Naive thymus-derived CD8-positive, alpha-beta T cell (primary cell): ENCODE data around the gene DNAI4. TPM values are rescaled to one million over a fixed set of nuclear protein-coding genes. Genes with fewer than 3 reads are reported as not detected.
A peak's percentile ranks its signal among the peaks of the same experiment; 100 is the strongest.

Experiments
- ATAC-seq, 2 donors: fragments of 150-1000 bp; cut with Tn5 transposase in 1 of 2; sonication (Bioruptor Pico), chemical (Tn5 transposase) in 1 of 2; 1 replicate in 1 of 2; 2 replicates in 1 of 2; pipeline ENCODE4 v1.10.0; 2021; ENCODE audit warnings: mild to moderate bottlenecking in 2 of 2, moderate library complexity in 2 of 2
- POLR2A ChIA-PET: fragments of 350-600 bp; sonication (Branson Sonifier 250); formaldehyde crosslinking; loops from one replicate; lab custom pipeline; 2021; ENCODE audit warnings: antibody characterized with exemption; lab: Charles Lee
- DNase-seq, 10 donors: peaks; one replicate each; pipeline versions ENCODE4 v3.0.0 to v3.0.0-alpha.2; 2020 to 2022
- H3K27ac Mint-ChIP-seq, 10 donors: one replicate each; pipeline ENCODE4 v1.8.0; 2020 to 2022; ENCODE audit warnings: mild to moderate bottlenecking in 10 of 10, mixed read lengths in 10 of 10, moderate library complexity in 4 of 10, inconsistent platforms in 1 of 10
- H3K27me3 Mint-ChIP-seq, 5 donors: one replicate each; pipeline ENCODE4 v1.8.0; 2021 to 2022; ENCODE audit warnings: mixed read lengths in 5 of 5
- H3K36me3 Mint-ChIP-seq, 3 donors: one replicate each; pipeline ENCODE4 v1.8.0; 2020 to 2022; ENCODE audit warnings: mixed read lengths in 3 of 3, mild to moderate bottlenecking in 2 of 3, inconsistent platforms in 1 of 3
- H3K4me1 Mint-ChIP-seq, 4 donors: one replicate each; pipeline ENCODE4 v1.8.0; 2021 to 2022; ENCODE audit warnings: mixed read lengths in 4 of 4
- H3K4me3 Mint-ChIP-seq, 10 donors: one replicate each; pipeline ENCODE4 v1.8.0; 2020 to 2022; ENCODE audit warnings: mild to moderate bottlenecking in 10 of 10, mixed read lengths in 10 of 10, moderate library complexity in 6 of 10, inconsistent platforms in 1 of 10
- H3K9me3 Mint-ChIP-seq, 9 donors: one replicate each; pipeline ENCODE4 v1.8.0; 2020 to 2022; ENCODE audit warnings: mixed read lengths in 9 of 9, mild to moderate bottlenecking in 3 of 9, inconsistent platforms in 1 of 9, moderate library complexity in 1 of 9
- polyA plus RNA-seq, 3 donors: library from polyadenylated mRNA; unstranded; fragments of 300-500 nt; fragmentation: Illumina TruSeq; gene quantifications; one replicate each; pipeline ENCODE4 v1.2.3, GENCODE V29; 2021
- total RNA-seq, 8 experiments: library from RNA in 2 of 8; stranded (reverse) in 2 of 8; gene quantifications; one replicate each; pipeline ENCODE4 v1.2.3 and lab custom pipeline; 2021 to 2026

DNAI4 gene
- total and polyA plus RNA-seq, 5 experiments from 2014 or later = 0.69 to 10.0 (median 0.98) TPM

DNA sequence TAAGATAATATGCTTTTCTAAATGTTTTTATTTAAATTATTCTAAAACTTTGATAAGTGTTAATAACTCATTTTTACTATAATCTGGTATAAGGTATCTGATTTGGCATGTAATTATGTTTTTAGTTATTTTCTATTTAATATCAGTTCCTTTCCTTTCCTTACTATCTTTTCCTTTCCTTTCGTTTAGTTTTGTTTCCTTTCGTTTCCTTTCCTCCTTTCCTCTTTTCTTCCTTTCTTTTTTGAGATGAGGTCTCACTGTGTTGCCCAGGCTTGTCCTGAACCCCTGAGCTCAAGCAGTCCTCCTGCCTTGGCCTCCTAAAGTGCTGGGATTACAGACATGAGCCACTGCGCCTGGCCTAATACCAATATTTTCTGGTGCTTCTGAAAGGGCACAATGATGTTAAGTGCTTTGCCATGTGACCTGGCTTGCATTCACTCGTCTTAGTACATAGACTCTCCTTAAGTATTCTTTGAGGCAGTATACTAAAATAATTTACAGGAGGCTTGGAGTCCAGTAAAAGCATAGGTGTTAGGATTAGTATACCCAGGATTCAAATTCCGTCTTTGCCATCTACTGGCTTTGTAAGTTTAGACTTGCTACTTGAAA lies 18.8 kb upstream of the DNAI4 start:
- H3K4me3 Mint-ChIP-seq = peak overlapping the region in 3 of 10 donors; percentile 16 to 24 (median 23)
- H3K27ac Mint-ChIP-seq = peak overlapping the region in 9 of 10 donors; percentile 13 to 90 (median 68)
- H3K36me3 Mint-ChIP-seq = peaks cover 4 to 64% (median 9%) of the 10 kb centered on the region in 3 donors
- H3K4me1 Mint-ChIP-seq = peaks cover 29 to 77% (median 69%) of the 10 kb centered on the region in 4 donors
- no peaks in the 10 kb centered on the region for H3K9me3 Mint-ChIP-seq
- no peaks in the 10 kb centered on the region for H3K27me3 Mint-ChIP-seq
- POLR2A ChIA-PET = no interaction called here
- DNase-seq (no peak), ATAC-seq (no peak)

DNA sequence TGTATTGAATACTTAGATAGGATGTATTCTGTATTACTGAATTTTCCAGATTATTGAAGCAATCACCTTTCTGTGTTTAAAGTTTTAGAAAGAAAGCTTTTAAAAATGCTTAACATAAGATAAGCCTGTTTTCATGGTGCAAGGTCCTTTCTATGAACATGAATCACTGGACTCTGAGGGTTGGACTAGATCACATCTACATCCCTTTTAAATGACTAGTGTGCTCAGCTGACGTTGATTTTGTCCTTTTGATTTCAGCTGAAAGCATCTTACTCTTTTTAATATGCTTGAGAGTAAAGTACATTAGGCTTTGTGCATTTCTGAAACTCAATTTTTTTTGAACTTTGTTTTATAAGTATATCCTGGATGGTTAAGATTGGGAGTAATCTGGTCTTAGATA lies 16.3 kb upstream of the DNAI4 start:
- POLR2A ChIA-PET = no interaction called here
- no peaks in the 10 kb centered on the region for H3K27me3 Mint-ChIP-seq
- no peak for ATAC-seq
- peak overlapping the region in 3 of 10 donors; percentile 14 to 46 (median 15) for H3K4me3 Mint-ChIP-seq
- peaks cover 22 to 75% (median 69%) of the 10 kb centered on the region in 4 donors for H3K4me1 Mint-ChIP-seq
- no peak for DNase-seq
- H3K36me3 Mint-ChIP-seq = peaks cover 1 to 39% (median 4%) of the 10 kb centered on the region in 3 donors
- H3K9me3 Mint-ChIP-seq = no peaks in the 10 kb centered on the region
- H3K27ac Mint-ChIP-seq = peak overlapping the region in 6 of 10 donors; percentile 2 to 60 (median 48)

DNA sequence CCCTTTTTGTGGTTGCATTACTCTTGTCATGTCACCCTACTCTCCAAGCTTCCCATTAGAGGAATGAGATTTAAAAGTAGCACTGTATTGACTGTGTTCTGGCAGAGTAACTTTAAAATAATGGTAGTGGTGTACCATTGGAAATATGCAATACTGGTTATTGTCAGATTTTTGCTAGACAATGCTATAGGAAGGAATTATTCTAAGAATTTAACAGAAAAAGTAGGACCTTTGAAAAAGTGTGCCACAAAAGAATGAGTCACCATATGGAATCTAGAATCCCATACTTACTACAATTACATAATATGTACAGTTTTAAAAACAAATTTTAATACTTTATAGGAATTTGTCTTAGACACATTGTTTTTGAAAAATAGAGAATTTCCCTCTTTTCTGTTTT lies 14.0 kb upstream of the DNAI4 start:
- peaks cover 0 to 30% (median 2%) of the 10 kb centered on the region in 3 donors for H3K36me3 Mint-ChIP-seq
- peak overlapping the region in 5 of 10 donors; percentile 7 to 53 (median 50) for H3K4me3 Mint-ChIP-seq
- H3K4me1 Mint-ChIP-seq = peaks cover 18 to 91% (median 80%) of the 10 kb centered on the region in 4 donors
- DNase-seq = no peak
- POLR2A ChIA-PET = interaction anchor here (0.6 to 1.1 kb wide), 2 partner anchors 14 to 65 kb away, joined by 3 to 4 read pairs; partner anchors contain the start of genes DNAI4 and MIER1
- H3K27me3 Mint-ChIP-seq = no peaks in the 10 kb centered on the region
- no peak for ATAC-seq
- no peaks in the 10 kb centered on the region for H3K9me3 Mint-ChIP-seq
- H3K27ac Mint-ChIP-seq = peak overlapping the region in 4 of 10 donors; percentile 2 to 41 (median 40)

DNA sequence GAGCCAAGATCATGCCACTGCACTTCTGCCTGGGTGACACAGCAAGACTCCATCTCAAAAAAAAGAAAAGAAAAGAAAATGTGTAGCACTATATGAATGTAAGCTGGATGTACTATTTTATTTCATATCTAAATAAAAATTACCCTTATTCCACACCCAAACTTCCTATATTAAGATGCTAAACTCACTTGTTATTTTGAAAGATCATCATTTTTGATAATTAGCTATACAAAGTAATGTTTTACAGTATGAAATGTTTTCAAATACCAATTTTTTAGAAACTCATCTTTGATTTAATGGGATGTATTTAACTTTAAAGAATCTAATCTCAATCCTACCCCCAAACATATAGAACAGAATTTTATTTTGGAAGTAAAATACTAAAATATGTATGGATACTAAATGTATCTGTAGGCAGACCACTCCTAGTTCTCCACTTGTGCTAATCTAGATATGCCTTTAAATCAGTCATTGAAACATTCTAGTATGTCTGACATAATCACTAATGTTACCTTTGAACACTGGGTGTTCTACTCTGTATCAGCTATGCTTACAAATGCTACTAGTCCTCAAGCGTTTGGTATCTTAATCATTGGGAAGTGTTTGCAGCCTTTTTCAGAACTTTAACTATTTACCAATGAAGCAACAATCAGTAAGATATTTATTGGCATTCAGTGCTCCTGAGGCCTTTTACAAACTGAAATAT lies 13.0 kb upstream of the DNAI4 start:
- Mint-ChIP-seq H3K27me3 (no peaks in the 10 kb centered on the region), H3K4me1 (peaks cover 18 to 93% (median 83%) of the 10 kb centered on the region in 4 donors), H3K36me3 (peaks cover 0 to 26% (median 2%) of the 10 kb centered on the region in 3 donors), H3K9me3 (no peaks in the 10 kb centered on the region), H3K4me3 (peak overlapping the region in 9 of 10 donors; percentile 8 to 74 (median 53)), H3K27ac (peak overlapping the region in 6 of 10 donors; percentile 6 to 72 (median 43))
- ATAC-seq (no peak), DNase-seq (no peak)
- POLR2A ChIA-PET = interaction anchor here (1.1 kb wide), 1 partner anchor 13 kb away, joined by 3 read pairs; the partner anchor contains the start of genes DNAI4 and MIER1

DNA sequence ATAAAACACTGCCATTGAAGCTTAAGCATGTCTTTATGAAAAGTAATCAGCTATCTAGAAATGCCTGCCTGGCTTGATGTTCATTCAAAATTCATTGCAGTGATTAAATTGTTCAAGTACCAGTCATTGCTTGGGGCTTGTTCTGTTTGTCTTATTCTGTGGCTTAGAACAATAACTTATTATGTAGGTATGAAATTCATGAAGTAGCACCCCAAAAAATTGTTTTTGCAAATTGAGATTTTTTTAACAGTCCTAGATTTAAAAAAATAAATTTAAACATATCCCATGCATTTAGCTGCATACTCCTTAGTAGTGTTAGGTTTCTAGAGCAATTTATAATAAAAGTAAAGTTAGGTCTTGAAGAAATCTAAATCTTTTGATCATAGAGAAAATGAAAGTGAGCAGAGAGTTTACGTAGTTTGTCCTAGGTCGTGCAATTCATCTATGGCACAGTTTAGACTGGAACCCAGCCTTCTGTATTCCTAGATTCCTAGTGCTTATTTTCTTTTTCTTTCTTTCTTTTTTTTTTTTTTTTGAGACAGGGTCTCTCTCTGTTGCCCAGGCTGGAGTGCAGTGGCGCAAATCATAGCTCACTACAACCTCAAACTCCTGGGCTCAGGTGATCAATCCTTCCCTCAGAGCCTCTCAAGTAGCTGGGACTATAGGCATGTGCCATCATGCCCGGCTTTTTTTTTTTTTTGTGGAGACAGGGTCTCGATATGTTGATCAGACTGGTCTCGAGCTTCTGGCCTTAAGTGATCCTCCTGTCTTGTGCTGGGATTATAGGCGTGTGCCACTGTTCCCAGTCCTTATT lies 9.4 kb upstream of the DNAI4 start:
- Mint-ChIP-seq H3K9me3 (no peaks in the 10 kb centered on the region), H3K27me3 (no peaks in the 10 kb centered on the region), H3K4me1 (peaks cover 19 to 79% (median 72%) of the 10 kb centered on the region in 4 donors), H3K4me3 (peak overlapping the region; percentile 56 to 92 (median 84)), H3K27ac (peak overlapping the region; percentile 67 to 93 (median 84)), H3K36me3 (peaks cover 0 to 3% (median 0%) of the 10 kb centered on the region in 3 donors)
- POLR2A ChIA-PET = interaction anchor here (1.2 to 3.1 kb wide), 2 partner anchors 8 to 9 kb away, joined by 6 to 17 read pairs; partner anchors contain the start of genes DNAI4 and MIER1
- peak; percentile 9 to 11 for ATAC-seq
- peak in 3 of 10 donors; percentile 31 to 35 (median 35) for DNase-seq

DNA sequence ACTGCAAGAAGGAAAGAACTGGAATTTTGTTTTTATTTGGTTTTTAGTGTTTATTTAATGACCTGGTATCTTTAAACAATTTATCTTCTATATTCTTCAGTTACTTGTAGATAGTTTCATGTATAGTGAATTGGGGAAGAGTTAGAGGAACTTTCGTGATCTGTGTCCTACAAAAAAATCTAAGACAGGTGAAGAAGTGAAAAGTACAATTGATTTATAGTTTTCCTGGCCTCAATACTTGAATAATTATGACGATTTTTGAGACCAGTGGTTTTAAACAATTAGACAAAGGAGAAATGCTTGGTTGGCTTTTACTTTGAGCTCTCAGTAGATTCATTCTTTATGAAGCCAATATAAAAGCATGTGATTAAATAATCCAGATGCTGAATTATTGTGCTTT lies 7.6 kb upstream of the DNAI4 start:
- H3K36me3 Mint-ChIP-seq = peaks cover 0 to 3% (median 0%) of the 10 kb centered on the region in 3 donors
- DNase-seq (no peak), ATAC-seq (no peak)
- POLR2A ChIA-PET = interaction anchor here (0.6 kb wide), 1 partner anchor 496 kb away, joined by 4 read pairs; no protein-coding TSS in a partner anchor
- H3K9me3 Mint-ChIP-seq = no peaks in the 10 kb centered on the region
- H3K4me3 Mint-ChIP-seq = peak overlapping the region; percentile 31 to 92 (median 74)
- H3K27ac Mint-ChIP-seq = peak overlapping the region; percentile 55 to 95 (median 80)
- H3K27me3 Mint-ChIP-seq = no peaks in the 10 kb centered on the region
- H3K4me1 Mint-ChIP-seq = peaks cover 18 to 72% (median 62%) of the 10 kb centered on the region in 4 donors

DNA sequence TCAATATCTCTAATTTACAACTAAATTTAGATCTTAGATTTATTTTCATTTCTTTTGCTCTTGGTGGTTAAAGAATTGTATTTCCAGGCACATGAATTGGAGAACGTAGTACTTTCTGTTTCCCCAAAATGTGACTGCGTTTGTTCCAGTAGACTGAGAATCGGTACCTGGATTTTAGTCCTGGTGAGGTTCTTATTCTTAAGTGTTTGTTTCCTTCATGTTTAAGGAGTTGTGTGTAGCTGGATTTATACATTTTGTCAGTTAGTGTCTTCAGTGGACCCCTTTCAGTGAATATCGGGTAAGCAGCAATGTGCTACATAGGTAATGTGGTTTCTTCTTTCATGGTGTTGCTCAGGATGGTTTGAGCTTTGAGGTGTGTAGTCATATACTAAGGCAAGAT lies 6.9 kb upstream of the DNAI4 start:
- Mint-ChIP-seq H3K4me1 (peaks cover 16 to 71% (median 60%) of the 10 kb centered on the region in 4 donors), H3K36me3 (peaks cover 0 to 3% (median 0%) of the 10 kb centered on the region in 3 donors), H3K9me3 (no peaks in the 10 kb centered on the region), H3K27me3 (no peaks in the 10 kb centered on the region), H3K27ac (peak overlapping the region; percentile 84 to 98 (median 92)), H3K4me3 (peak overlapping the region; percentile 84 to 97 (median 92))
- ATAC-seq = peak; percentile 20 to 21
- POLR2A ChIA-PET = interaction anchor here (0.6 kb wide), 1 partner anchor 497 kb away, joined by 4 read pairs; no protein-coding TSS in a partner anchor
- peak in 3 of 10 donors; percentile 29 to 37 (median 36) for DNase-seq

DNA sequence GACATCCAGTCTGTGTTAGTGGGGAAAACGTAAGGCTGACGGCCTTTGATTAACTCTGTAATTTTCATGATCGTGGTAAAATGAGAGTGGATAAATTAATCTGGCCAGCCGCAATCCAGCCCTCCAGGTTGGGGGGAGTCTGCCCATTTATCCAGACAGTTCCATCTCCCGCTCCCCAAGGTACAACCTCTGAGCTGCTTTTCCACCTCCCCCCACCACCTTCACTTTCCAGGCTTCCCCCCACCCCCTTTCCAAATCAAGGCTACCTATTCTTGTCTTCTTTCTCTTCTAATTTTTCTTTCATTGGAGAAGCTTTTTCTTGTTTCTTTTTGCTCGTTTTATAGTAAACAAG lies 6.1 kb upstream of the DNAI4 start:
- peak overlapping the region; percentile 84 to 97 (median 92) for H3K4me3 Mint-ChIP-seq
- peak overlapping the region; percentile 84 to 98 (median 92) for H3K27ac Mint-ChIP-seq

DNA sequence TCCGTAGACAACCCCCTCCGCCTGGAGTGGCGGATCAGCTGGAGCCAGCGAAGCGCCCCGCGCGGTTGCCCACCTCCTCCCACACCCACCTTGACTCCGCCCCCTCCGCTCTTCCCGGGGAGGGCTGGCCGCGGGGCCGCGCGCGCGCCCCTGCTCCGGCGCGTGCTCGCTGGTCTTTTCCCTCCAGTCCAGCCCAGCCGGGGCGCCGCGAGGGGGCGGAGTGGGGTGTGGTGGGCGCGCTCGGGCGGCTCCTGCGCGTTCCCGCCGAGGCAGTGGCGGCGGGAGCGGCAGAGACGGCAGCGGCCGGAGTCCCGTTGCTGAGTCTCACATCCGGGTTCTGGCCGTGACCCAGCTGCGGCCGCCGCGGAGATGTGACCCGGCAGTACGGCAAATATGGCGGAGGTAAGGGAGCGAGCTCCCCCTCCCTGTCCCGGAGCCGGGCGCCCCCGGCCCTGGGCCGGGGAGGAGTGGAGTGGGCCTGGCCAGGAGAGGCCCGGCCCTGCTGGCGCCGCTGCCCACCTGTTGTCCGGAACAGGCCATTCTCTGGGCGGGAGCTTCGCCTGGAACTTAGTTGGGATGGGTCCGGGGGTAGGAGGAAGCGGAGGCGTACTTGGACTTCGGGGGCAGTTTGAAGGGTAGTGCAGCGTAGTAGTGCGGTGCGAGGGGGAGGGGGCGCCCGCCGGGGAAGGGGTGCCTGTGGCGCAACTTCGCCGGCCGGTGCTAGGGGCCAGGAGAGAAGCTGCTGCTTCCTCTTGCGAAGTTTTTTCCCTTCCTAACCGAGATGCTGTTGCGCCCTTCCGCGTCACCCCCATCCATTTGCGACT lies 5.6 kb upstream of the DNAI4 start:
- H3K4me3 Mint-ChIP-seq = peak overlapping the region; percentile 84 to 97 (median 92)
- no peaks in the 10 kb centered on the region for H3K9me3 Mint-ChIP-seq
- peaks cover 14 to 72% (median 60%) of the 10 kb centered on the region in 4 donors for H3K4me1 Mint-ChIP-seq
- ATAC-seq (peak; percentile 64 to 70), DNase-seq (peak; percentile 89 to 97 (median 94))
- peak overlapping the region; percentile 84 to 98 (median 92) for H3K27ac Mint-ChIP-seq
- H3K27me3 Mint-ChIP-seq = no peaks in the 10 kb centered on the region
- H3K36me3 Mint-ChIP-seq = no peaks in the 10 kb centered on the region
- POLR2A ChIA-PET = interaction anchor here (0.6 to 2.2 kb wide), 14 partner anchors 10 to 755 kb away, joined by 3 to 12 read pairs (median 3); partner anchors contain the start of genes GADD45A, SERBP1 and SLC35D1

More for the DNA sequence above, 6.1 kb upstream of the DNAI4 start:
- H3K36me3 Mint-ChIP-seq = peaks cover 0 to 3% (median 0%) of the 10 kb centered on the region in 3 donors
- no peaks in the 10 kb centered on the region for H3K9me3 Mint-ChIP-seq
- POLR2A ChIA-PET = interaction anchor here (0.6 to 2.2 kb wide), 12 partner anchors 15 to 755 kb away, joined by 3 to 12 read pairs (median 3); partner anchors contain the start of genes GADD45A, SERBP1 and SLC35D1
- peaks cover 14 to 73% (median 61%) of the 10 kb centered on the region in 4 donors for H3K4me1 Mint-ChIP-seq
- no peaks in the 10 kb centered on the region for H3K27me3 Mint-ChIP-seq
- no peak for DNase-seq
- ATAC-seq = no peak

DNA sequence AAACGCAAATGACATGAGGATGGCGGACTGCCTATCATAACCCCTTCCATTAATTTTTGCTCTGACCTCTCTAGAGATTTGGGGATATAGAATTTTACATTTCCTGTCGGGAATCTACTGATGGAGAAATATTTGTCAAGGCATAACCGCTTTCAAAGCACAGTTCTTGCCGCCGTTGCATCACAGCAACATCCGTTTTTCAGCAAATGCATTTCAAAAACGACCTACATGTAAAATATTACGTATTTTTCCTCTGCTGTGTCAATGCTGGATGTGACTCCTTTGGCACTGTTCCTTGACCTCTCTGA lies 5.0 kb upstream of the DNAI4 start:
- peak overlapping the region; percentile 84 to 97 (median 92) for H3K4me3 Mint-ChIP-seq
- H3K4me1 Mint-ChIP-seq = peaks cover 14 to 66% (median 57%) of the 10 kb centered on the region in 4 donors
- H3K9me3 Mint-ChIP-seq = no peaks in the 10 kb centered on the region
- POLR2A ChIA-PET = interaction anchor here (0.6 to 2.2 kb wide), 10 partner anchors 10 to 756 kb away, joined by 3 to 12 read pairs (median 4); partner anchors contain the start of genes GADD45A, SERBP1 and SLC35D1
- H3K27me3 Mint-ChIP-seq = no peaks in the 10 kb centered on the region
- DNase-seq (no peak), ATAC-seq (no peak)
- peak overlapping the region; percentile 84 to 98 (median 92) for H3K27ac Mint-ChIP-seq
- H3K36me3 Mint-ChIP-seq = no peaks in the 10 kb centered on the region
